GM18505 (cell line): ENCODE data around the gene FLNA.
"Not testable (repeated sequence)": the region's sequence is repeated elsewhere in the genome, so short reads cannot be mapped to it uniquely, and the experiment has no call there.

Experiments
- ATAC-seq: cut with Tn5 transposase; IDR thresholded peaks from one replicate; pipeline ENCODE4 v1.9.1; 2021; ENCODE audit not compliant: unreplicated experiment
- POLR2A ChIP-seq: IDR thresholded peaks from 4 replicates; pipeline ENCODE4 v1.6.1; 2011; ENCODE audit warnings: borderline replicate concordance; ENCODE audit not compliant: insufficient read depth, insufficient read length; ENCODE audit errors: extremely low read depth

Gene FLNA

DNA sequence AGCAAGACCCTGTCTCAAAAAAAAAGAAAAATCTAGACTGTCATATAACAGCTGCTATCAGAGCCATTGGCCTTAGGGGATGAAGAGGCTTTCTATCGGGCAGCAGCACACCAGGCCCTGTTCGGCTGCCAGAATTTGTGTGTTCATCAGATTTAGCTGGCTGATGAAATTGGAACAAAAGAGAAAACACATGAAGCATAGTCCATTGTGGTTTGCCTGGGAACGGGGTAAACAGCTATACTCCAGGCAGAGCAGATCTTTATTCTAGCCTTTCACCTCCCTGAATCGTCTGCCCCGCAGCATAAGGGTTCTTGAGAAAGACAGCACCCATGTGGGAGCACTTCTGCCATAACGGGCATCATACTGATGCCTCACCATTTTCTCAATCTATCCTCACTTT is 67.2 kb downstream of the FLNA start:
- no peak for TF ChIP-seq POLR2A
- ATAC-seq = no peak

- no peak for TF ChIP-seq POLR2A
- no peak for ATAC-seq
These were observed 68.8 kb downstream of the FLNA start for GRCh38 chrX:154305541-154306205.

GRCh38 chrX:154304846-154305245 is 69.6 kb downstream of the FLNA start:
- TF ChIP-seq POLR2A = no peak
- no peak for ATAC-seq

GRCh38 chrX:154303476-154303875 is 71.0 kb downstream of the FLNA start:
- no peak for ATAC-seq
- no peak for TF ChIP-seq POLR2A

DNA sequence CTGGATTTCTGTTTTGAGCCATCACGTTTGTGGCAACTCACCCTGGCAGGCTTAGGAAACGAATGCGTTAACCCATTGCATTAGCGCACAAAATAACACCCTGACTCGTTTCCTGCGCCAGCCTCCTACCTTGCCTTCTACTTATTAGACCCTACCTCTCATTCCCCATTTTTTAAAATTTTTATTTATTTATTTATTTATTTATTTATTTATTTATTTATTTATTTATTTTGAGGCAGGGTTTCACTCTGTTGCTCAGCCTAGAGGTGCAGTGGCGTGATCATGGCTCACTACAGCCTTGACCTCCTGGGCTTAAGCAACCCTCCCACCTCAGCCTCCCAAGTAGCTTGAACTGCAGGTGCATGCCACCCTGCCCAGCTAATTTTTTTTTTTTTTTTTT is 71.4 kb downstream of the FLNA start:
- not testable (repeated sequence) for ATAC-seq

DNA sequence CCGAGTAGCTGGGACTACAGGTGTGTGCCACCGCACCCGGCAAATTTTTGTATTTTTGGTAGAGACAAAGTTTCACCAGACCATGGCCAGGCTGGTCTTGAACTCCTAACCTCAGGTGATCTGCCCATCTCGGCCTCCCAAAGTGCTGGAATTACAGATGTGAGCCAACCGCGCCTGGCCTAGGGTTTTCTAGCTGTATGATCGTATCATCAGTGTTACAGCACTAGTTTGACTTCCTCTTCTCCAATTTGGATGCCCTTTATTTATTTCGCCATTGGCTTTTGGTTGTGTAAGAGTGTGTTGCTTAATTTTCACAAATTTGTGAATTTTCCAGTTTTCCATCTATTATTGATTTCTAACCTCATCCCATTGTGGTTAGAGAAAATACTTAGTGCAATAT is 73.6 kb downstream of the FLNA start:
- TF ChIP-seq POLR2A = no peak
- no peak for ATAC-seq
